SU-DHL-6 (cell line): ENCODE data around the gene ZNF664.

Experiments
- CTCF ChIP-seq: fragments of 200-600 bp; sonication (generic); IDR thresholded peaks from one replicate; pipeline ENCODE4 v1.5.1; 2017; ENCODE audit warnings: antibody characterized with exemption, mild to moderate bottlenecking, low read length, moderate library complexity; ENCODE audit not compliant: insufficient read depth, poor library complexity, severe bottlenecking
- EZH2phosphoT487 ChIP-seq: fragments of 200-600 bp; sonication (generic), shearing (Covaris generic); conservative IDR thresholded peaks from 2 replicates; pipeline ENCODE4 v1.6.1; 2018; ENCODE audit warnings: mild to moderate bottlenecking, antibody characterized with exemption, low read length, moderate library complexity, mixed read lengths

DNA sequence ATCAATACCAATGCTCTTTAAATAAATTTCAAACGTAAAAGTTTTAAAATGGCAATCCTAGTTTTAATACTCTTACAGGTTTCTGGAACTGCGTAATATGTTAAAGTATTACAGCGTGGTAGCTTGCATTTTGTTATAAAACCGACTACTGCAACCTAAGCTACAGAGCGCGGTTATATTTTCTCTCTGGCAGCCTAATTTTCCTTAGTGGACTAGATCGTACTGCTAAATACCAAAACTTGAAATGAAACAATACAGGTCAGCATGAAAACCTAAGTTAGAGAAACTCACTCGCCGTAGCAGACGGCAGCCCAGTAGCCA lies 1.6 kb upstream of the ZNF664 start:
- TF ChIP-seq CTCF, result no peak
- no peak for TF ChIP-seq EZH2phosphoT487
